GM19035 (cell line): ENCODE measurements around the gene GABRG3.

ENCODE experiments used
- ATAC-seq: cut with Tn5 transposase; IDR thresholded peaks from one replicate; pipeline ENCODE4 v1.9.1; 2021; ENCODE audit not compliant: unreplicated experiment

GABRG3 gene

DNA sequence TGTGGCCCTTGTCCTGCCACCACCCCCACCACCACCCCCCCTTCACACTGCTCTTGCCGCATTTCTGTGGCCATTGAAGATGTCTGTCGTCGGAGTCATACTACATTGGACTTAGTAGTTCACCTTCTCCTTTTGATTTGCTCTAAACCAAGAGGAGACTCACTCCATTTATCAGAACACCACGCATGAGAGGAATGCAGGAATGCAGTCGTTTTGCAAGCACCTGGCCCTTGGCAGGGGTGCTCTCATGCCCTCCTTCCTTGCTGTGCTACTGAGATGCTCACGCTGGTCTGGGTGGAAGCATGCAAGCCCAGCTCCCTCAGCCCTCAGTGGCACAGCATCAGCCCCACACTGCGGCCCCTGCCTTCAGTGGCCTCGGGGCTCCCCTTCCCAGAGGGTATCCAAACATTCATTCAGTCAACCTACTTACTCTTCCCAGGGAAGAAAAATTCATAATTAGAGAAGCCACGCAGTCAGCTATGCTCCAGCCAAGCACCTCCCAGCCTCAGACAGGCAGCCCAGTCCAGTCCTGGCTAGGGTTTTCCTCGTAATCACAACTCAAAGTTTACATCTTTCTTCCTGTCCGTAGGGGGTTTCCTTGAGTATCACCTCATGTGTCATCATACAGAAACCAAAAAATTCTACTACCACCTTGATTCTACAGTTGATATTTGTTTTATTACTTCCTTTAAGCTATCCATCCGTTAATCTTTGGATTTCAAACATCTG lies 520.0 kb downstream of the GABRG3 start:
- no peak for ATAC-seq

DNA sequence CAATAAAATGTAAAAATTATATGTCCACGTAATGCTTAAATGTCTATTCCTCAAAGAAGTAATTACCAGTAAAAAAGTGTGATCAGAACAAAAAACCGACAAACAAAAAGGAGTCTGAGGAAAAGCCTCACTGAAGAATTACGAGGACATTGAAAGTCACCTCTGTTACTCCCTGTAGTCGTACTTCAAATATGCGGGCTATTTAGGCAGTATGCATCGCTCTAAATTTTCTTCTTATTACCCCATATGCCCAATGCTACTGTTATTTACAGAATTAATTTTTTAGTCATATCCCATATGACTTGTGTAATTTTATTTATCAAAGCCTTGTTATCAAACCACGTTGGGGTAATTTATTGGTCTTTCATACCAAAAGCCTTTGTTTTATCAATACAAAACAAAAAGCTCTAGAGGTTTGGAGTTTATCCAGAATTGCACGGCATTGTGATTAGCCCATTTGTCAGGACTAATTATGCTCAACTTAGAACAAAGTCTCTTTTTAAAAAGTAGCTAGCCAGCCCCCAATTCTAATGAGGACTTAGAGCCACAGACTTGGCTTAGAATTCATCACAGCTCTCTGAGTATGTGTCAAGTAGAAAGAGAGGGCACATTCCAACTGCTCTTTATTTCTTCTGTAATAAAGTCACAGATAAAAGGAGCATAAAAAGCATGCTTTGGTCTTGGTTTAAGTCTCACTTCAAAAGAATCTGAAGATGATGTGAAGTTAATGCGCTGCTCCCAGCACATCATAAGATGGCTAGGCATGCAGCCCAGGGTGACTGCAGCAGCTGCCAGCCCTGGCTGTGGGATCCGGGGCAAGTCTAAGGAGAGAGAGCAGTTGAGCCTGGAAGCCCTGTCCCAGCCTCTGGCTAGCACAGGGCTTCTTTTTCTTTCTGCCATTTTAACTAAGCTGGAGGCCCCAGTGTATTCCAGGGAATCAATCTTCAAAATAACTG lies 521.0 kb downstream of the GABRG3 start:
- no peak for ATAC-seq

DNA sequence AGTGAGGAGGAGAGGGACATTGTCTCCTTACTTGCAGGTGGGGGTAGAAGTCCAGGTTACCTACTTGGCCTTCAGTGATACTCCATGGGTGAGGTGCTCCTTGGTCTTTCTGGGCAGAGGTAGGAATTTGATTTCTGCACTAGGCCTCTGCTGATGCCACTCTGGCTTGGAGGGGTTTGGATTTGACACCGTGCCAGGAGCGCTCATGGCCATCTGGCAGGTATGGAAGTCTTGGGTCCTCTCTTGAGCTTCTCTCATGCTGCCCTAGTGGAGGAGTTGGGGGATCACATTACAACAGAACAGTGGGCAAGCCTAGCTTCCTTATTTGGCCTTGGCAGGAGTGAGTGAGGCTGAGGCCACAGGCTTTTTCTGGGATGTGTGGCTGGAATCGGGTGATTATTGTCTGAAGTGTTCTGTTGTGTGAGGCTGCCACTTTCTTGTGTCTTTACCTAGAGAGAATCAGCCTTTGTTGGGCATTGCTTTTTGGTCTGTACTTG lies 525.0 kb downstream of the GABRG3 start:
- ATAC-seq, result no peak

DNA sequence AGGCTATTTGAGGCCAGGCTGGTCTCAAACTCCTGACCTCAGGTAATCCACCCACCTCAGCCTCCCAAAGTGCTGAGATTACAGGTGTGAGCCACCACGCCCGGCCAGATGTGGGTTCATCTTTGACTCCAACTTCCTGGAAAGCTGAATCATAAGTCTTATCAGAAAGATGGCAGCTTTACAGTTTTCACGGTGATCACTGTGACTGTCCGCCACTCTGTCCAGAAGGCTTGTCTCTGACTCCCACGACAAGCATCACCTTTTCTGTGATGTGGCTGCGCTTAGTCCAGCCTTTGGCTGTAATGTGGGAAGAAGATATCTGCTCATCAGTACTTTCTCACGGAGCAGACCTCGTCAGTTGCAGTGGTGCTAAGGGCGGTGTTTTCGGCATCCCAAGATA lies 527.7 kb downstream of the GABRG3 start:
- ATAC-seq, result no peak

DNA sequence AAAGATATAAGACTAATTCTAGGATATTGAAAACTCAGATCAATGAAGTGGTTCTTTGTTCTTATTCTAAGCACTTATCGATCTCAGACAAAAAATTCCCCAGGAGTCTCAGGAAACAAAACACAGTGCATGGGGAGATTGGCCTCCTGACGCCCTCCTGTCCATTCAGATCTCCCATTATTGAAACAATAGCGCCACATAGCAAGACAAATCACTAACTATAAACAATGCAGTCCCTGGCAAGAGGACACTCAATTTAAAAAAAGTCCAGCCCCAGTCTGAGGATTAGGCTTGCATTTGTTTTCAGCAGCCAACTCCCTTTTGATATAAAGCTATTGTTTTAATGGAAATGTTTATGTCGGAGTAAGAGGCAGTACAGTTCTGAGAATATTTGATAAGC lies 528.2 kb downstream of the GABRG3 start:
- ATAC-seq, result no peak

DNA sequence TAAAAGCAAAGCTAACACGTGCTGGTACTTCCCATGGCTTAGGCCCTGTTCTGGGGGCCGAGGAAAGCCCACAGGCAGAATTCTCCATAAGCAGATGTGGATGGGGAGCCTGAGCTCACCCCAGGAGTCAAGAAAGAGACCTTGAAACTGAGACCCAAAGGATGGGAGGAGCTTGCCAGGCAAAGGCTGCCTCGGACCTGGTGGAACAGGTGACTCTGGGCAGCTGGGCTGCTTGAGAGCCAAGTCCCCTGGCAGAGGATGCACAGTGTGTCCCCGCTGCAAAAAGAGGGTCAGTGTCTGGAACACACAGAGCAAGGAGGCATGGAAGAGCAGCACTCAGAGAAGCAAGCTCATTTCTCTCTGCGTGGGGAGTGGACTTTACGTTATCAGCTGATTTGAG lies 528.7 kb downstream of the GABRG3 start:
- no peak for ATAC-seq

DNA sequence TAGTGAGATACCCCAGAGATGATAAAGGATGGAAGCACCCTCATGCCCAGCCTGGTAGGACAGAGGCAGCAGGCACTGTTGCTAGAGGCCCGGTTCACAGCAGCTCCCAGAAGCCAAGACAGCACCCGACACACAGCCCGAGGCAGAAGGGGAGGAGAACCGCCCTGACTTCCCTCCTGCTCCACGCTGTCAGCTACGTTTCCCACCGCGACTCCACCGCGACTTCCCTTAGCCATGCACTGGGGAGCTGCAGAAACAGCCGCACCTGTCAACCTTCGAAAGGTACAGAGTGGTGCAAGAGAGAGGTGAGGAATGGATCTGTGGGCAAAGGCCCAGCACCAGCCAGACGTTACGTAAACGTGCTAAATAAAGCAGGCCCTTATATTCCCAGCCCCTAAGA lies 529.2 kb downstream of the GABRG3 start:
- ATAC-seq, result no peak

DNA sequence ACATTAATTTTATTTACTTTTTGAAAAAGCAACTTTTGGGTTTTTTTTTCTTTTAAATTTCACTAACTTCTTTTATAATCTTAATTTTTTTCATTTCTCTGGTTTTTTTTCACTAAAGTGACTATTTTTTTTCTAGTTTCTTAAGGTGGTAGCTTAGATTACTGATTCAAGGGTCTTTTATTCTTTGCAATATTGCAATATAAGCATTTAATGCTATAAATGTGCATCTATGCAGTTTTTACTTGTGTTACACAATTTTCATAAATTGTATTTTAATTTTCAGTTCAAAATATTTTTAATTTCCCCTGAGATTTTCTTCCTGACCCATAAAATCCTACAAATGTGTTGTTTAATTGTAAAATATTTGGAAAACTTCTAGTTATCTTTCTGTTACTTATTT lies 535.8 kb downstream of the GABRG3 start:
- ATAC-seq, result no peak

DNA sequence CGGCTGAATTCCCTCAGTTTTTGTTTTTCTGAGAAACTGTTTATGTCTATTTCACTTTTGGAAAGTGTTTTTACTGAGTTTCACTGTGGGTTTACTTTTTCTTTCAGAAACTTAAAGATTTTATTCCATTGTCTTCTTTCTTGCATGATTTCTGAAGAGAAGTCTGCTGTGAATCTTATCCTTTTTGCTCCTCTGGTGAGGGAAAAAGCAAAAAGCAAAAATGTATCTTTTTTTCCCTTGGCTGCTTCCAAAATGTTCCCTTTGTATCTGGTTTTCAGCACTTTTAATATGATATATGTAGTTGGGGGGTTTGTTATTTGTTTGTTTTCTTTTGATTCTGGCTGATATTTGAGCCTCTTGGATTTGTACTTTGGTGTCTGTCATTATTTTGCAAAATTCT lies 538.0 kb downstream of the GABRG3 start:
- no peak for ATAC-seq

DNA sequence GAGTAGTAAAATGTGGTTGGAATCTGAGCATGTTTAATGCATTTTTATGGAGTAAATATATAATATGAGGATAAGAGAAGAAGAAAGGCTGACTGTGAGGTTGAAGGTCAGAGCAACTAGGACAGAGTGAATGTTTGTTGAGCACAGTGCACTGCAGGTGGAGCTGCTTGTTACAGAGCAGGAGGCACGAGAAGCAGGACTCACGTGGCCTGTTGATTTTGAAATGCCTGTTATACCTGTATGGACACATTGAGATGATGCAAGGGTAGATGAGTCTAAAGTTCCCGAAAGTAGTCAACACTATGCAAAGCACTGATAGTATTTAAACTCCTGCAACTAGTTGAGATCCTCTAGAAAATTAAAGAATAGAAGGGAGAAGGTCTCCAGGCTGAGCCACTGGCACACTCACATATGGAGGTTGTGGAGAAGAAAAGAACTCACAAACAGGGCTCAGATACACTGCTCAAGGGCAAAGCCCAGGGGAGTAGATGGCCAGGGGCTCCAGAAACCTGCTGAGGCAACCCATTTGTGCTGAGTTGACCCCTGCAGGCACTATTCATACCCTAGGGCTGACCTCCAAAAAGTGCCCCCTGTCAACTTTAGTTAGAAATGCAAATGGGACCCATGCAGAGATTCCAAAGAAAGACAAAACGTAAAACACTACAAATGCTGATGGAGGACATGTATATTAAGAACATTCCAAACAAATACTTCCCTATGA lies 541.5 kb downstream of the GABRG3 start:
- ATAC-seq, result no peak

DNA sequence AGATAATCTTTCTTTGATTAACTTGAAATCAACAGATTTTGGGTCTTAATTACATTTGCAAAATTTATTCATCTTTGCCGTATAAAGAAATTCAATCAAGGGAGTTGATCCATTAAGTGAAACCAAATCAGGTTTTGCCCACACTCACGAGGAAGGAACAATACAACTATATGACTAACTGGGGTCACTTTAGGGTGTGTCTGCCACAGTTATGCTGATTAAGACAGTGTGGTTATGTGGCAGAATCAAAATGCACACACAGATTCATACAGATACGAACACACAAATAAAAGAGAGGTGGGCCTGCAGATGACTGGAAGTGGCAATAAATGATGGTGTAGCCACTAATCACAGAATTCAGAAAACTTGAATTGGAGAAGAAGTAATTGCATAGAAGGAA lies 543.5 kb downstream of the GABRG3 start:
- no peak for ATAC-seq

DNA sequence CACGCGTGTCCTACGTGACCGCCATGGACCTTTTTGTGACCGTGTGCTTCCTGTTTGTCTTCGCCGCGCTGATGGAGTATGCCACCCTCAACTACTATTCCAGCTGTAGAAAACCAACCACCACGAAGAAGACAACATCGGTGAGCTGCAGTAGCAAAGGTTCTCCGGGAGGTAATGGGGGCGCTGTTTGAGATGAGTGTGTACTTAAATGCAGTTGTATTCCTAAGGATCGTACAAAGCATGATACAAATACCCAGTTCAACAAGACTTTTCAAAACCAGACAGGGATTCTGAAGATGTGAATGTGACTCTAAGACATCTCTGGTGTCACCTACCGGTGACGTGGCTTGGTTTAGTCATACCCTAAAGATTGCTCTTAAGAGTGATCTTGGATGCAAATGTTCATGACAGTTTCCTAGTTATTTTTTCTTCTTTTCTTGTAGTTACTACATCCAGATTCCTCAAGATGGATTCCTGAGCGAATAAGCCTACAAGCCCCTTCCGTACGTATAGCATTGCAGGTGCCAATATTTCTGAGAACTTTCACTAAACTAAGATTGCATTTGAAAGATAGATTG lies 556.6 kb downstream of the GABRG3 start:
- ATAC-seq, result no peak

DNA sequence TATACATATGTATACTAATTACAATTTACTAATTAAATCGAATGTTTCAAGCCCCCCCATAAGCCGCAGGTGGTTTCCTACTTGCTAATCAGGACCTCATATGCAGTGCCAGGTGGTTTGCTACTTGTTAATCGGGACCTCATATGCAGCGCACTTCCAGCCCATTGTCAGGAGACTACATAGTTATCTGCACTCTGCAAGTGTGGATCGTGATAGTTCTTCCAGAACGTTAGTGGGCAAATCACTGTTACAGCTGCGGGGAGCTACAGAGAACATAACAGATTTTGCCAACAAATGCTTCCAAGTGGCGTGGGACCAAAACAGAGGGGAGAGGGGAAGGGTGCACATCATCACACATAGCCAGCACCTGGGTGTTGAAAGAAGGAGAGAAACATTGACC lies 558.4 kb downstream of the GABRG3 start:
- ATAC-seq, result no peak

DNA sequence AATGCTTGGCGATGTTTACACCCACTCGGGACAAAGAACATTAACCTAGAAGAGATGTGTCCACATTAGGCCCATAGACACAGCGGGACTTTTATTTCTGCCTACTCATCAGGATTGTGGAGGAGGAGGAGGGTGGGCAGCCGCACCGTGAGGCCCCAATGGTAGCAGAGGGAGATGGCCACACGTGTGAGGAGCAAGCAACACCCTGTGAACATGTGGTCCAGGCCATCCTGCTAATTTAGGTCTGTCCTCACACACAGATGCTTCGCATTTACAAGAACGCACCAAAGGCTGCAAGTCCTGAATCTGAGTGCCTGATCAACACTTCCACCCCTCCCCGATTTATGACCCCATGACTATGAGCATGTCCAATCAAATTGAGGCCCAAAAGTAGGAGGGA lies 560.0 kb downstream of the GABRG3 start:
- ATAC-seq, result no peak

DNA sequence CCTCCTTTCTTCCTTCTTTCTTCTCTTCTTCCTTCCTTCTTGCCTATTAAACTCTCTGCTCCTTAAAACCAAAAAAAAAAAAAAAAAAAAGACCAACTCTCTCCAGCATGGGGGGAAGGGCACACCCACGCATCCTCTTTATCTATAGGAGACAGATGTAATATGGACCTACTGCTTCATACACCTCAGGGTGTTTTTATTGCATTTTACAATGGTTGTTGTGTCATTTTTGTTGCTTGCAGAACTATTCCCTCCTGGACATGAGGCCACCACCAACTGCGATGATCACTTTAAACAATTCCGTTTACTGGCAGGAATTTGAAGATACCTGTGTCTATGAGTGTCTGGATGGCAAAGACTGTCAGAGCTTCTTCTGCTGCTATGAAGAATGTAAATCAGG lies 561.4 kb downstream of the GABRG3 start:
- no peak for ATAC-seq

DNA sequence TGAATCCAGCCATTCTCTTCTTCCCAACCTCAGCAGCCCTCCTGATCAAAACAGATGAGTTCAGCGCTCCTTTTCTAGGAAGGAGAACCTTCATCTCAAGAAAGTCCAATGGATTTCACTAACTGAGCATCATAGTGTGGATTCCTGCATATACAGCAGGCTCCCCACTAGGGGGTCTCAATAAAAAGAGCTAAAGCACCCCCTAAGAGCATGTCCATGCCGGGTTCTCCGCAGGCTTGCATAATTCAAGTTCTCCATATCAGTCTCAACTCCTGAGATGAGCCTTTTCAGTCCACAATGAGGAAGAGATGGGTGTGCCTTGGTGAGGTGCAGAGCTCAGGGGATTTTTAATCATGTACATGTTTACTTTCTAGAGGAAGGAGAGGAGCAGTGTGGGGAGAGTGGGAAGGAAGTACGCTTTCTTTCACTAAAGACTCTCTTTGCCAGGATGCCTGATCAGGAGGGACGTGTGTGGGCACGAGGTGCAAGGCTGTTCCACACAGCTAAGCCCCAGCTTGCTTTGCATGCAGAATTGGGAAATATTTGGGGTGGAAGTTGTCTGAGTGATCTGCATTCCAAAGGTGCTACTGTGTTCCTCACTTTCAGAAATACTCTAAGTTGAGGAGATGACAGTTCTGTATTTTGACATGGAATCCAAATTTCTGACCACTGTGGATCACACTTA lies 564.6 kb downstream of the GABRG3 start:
- ATAC-seq, result no peak

DNA sequence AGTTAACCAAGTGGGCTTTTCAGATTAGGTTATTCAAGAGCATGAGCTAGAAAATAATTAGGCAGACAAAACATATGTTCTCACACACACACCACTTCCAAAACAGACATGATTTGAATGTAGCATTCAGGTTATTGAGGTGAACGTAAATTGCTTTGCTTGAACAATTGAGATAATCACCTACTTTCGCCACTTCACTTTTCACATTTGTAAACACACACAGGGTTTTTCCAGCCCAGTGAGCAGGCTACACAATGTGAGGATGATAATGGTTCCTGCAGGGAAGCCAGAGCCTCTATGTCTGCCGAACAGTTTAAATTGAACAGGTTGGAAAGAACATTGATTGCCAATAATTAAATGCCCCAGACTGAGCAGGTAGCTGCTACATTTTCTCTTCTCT lies 567.3 kb downstream of the GABRG3 start:
- ATAC-seq, result no peak

DNA sequence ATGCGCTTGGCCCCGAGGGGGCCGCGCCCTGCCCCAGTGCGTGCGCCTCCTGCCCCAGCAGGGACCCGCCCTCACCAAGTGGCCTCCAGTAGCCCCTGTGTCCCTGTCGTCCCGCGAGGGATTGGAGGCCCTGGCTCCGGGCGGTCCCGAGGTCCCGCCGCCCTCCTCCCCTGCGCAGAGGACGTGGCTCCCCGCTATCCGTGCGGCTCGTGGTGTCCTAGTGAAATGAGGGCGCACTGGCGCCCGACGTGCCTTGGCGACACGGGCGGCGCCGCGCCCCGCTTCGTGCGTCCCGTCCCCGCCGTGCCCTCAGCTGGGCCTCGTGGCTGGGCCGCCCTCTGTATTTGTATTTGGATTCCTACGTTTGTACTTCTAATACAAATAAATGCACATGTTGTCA lies 570.6 kb downstream of the GABRG3 start:
- no peak for ATAC-seq

DNA sequence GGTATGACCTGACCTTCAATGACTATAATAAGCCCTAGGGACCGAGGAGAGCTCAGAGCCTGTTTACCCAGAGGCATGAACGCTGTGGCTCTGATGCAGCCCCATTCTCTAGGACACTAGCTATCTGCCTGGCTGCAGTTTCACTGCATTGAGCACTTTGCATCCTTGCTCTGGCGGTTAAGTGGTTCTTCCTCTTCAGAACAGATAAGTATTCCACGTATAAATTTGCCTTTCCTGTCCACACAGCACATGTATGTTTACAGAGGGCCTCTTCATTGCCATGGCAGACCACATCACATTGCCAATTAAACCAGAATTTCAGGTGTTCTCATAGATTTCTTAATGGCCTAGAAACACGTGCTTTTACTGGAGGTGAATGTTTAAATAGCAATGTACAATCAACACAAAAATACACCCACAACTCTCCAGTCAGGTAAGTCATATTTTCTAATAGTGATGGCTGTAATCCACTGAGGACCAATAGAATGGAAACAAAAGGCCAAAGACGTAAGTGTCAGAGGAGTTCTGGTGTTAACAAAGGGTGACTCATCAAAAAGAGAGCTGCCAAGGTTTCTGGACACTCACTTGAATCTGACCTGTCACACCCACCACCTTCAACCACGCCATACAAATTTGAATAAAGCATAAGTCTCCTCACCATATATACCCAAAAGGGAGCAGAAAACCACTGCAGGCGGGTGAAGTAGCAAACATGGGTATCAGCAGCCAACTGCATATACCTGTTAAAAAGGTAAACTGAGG lies 574.7 kb downstream of the GABRG3 start:
- ATAC-seq, result no peak

DNA sequence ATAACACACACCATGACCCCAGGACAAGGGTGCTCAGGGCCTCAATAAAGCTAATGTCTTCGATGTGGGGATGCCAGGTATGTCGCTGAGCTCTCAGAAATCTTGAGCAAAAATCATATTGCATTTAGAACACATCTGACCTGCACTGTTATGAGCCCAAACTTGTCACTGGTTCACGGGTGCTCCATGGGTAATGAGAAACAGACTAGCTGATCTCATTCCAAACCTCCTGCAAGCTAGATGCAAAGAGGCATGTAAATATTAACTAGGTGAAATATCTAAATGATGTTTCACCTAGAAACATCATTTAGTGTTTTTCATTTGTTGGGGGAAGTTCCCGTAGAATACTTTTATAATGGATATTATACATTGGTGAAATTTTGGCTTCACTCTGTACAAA lies 578.8 kb downstream of the GABRG3 start:
- ATAC-seq, result no peak
